ENCODE measurements around the gene RNF112.

RNF112 gene

GRCh38 chr17:19410875-19411620 is at the start of gene RNF112:
TSS of gene RNF112 (plus strand) at chr17:19411232. CDS start at chr17:19411409, 177 bp downstream.
- DNase-seq (ENCODE audit: low read depth): no peak

DNA sequence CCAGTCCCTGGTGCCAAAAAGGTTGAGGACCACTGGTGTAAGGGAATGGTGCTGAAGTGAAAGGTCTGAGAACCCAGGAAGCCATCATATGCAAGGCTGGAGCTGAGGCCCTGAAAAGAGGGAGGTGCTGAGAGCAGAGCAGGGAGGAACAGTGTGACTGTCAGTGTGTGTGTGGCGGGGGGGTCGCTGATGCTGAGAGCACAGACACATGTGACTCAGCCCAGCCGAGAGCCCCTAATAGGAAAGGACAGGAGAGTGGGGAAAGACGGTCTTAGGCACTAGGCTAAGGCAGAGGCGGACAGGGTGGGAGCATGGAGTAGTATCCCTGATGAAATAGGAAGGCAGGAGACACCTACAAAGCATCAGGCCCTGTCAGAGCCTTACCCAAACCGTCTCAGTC is 49.7 kb upstream of the RNF112 start:
- DNase-seq (ENCODE audit: low read depth): no peak

DNA sequence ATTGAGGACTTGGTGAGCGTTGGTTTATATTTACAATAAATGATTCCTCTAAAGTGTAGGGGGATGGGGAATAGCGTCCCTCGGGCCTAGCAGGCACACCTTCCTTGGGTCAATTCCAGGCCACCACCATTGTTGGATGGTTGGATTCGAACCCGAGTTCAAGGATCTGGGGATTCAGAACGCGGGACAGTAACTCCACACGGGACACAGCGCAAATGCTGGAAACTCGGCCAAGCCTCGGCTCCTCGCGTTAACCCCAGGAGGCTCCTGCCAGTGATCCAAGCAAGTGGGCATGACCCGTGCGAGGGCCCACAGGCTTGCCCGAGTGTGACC is 49.1 kb upstream of the RNF112 start:
- DNase-seq (ENCODE audit: low read depth): no peak

GRCh38 chr17:19362277-19363113 is 48.5 kb upstream of the RNF112 start, which contains the start of gene B9D1:
TSS of gene B9D1 (minus strand) at chr17:19362723. CDS start at chr17:19362569, 154 bp downstream.
- peak; percentile 87 for DNase-seq (ENCODE audit: low read depth)

DNA sequence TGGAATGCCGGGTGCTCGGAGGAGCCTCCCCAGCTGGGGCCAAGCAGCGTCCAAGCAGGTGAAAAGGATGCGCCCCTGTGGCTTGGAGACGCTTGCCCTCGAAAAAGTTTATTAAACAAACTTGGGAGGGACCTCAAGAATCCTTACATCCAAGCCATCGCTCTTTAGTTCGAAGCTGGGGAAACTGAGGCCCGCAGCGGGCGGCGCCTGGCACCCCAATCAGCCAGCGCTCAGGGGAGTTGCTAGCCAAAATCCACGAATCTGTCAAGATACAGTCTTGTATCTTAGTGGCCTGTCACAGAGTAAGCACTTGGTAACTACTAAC is 48.0 kb upstream of the RNF112 start:
- DNase-seq (ENCODE audit: low read depth): no peak

GRCh38 chr17:19363460-19364035 is 47.5 kb upstream of the RNF112 start:
- no peak for DNase-seq (ENCODE audit: low read depth)

DNA sequence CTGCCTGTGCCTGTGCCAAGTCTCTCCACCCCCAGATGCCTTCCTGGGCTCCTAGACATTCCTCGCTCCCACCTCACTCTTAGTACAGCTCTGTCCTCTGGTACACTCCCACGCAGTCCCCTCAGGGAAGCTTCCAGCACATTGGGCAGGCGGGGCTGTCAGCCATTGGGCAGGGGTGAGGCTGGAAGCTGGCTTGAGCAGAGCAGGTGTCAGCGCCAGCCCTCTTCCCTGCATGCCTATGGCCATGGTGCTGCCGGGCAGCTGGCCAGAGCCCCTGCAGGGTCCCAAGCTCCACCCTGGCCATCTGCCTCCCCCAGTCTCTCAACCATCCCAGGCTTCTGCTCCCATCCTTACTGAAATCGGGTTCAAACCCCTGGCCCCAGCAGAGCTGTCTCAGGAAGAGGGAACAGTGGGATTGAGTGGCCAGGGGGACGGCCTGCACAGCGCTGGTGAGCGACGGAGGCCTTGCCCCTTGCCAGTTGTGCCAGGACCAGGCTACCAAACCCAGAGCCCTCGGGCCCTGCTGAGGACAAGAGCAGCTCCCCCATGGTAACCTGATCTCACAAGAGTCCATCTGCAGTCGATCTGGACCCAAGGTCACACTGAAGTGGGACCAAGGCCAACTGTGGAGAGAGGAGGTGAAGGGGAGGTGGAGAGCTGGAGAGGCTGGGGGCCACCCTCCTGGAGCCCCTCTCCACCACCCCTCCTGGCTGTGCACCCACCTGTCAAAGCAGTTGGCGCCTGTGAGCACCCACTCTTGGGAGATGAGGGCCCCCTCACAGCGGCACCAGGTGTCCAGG is 46.1 kb upstream of the RNF112 start:
- no peak for DNase-seq (ENCODE audit: low read depth)

- DNase-seq (ENCODE audit: low read depth): no peak
These were observed 45.6 kb upstream of the RNF112 start for GRCh38 chr17:19365499-19365817.

DNA sequence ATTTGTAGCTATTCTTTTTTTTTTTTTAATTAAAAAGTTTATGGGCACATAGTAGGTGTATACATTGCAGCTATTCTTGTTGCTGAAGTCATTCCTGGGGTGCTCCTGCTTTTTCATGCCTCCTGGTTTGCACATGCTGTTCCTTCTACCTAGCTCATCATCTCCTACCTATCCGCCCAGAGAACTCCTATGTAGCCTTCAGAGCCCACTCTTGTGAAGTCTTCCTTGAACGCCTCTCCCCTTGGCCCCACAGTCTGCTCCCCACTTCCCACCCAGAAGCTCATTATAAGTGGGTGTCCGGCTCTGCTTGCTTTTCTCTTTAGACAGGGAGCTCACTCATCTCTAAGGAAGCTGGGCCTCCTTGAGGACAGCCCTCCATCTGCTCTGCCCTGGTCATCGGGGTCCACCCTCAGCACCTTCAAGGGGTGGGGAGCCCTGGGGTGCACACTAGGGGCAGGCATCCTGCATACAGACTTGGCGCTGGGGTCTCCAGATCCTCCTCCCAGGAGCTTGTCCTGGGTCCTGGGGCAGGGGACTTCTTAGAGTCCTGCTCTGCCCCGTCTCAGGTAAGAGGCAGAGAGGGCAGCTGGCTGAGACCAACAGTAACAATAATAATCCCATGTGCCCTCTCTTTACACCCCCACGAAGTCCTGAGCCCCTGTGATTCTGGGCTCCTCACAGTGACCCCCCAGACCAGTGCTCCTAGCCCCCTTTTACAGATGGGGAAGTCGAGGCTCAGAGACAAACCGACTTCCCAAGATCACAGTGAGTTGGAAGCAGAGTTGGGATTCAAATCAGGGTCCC is 45.0 kb upstream of the RNF112 start:
- no peak for DNase-seq (ENCODE audit: low read depth)

DNA sequence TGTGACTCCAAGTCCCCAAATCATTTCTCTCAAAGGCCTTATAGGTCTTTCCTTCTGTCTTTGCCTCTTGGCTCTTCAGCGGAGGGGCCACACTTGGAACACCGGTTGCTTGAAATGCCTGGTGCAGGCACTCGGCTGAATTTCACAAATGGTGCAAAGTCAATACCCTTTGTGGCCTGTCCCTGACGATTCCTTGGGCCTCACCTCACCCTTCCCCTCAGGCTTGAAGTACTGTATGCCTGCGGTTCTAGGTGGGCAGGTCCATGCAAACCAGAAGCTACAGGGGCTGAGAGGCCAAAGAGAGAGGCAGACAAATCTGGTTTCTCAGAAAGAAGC is 44.4 kb upstream of the RNF112 start:
- DNase-seq (ENCODE audit: low read depth): no peak

GRCh38 chr17:19368229-19368628 is 42.8 kb upstream of the RNF112 start:
- DNase-seq (ENCODE audit: low read depth): no peak

GRCh38 chr17:19369107-19369778 is 41.8 kb upstream of the RNF112 start:
- no peak for DNase-seq (ENCODE audit: low read depth)

- DNase-seq (ENCODE audit: low read depth): no peak
These were observed 41.1 kb upstream of the RNF112 start for GRCh38 chr17:19369846-19370492.

DNA sequence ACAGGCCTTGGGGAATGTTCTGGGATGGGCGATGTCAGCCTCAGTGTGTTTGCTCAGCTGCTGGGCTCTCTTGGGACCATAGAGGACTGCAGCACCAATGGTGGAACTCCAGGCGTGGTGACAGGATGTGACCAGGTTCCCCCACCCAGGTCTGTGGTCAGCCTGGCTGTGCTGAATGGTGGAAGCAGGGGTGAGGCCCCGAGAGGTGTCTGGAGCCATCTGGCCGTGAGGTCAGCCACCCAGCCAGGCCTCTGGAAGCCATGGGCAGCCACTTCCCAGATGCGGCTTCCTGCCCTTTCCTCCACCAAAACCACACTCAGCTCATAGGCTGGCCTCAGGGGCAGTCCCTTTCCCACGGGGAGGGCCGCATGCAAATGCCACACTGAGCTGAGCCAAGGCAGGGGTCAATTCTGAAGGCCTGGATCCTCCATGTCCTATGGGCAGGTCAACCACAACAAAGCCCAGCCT is 40.5 kb upstream of the RNF112 start:
- DNase-seq (ENCODE audit: low read depth): no peak

DNA sequence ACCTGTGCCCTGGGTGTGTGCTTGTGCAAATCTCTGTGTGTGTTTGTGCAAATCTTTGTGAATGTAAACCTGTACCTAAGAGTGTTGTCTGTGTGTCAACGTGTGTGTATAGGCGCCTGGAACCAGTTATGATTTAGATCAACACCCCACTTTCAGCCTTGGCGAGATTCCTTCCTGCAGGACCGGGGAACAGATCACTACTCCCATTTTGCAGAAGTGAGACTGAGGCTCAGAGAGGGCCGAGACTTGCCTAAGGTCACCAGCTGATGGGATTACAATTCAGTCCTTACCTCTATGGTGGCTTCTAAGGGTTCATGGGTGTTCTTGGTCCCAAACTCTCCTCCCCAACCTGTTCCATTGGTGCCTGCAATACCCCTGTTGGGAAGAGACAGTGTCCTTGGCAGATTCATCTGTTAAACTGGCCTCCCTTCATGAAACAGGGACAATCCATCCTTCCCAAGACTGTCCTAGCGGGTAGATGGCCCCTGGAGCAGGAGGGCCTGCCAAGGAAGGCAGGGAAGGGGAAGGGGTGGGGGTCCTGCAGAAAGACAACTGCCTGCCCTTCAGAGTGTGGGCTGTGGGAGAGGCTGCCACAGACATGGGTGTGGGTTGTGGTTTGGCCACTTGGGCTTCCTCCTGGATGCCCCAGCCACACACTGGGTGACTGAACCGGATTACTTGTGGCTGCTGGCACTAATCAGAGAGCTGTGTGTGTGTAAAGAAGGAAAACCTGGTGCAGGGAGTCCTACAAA is 39.6 kb upstream of the RNF112 start:
- no peak for DNase-seq (ENCODE audit: low read depth)

GRCh38 chr17:19372011-19372370 is 39.0 kb upstream of the RNF112 start:
- DNase-seq (ENCODE audit: low read depth): no peak

GRCh38 chr17:19372439-19372838 is 38.6 kb upstream of the RNF112 start:
- no peak for DNase-seq (ENCODE audit: low read depth)

DNA sequence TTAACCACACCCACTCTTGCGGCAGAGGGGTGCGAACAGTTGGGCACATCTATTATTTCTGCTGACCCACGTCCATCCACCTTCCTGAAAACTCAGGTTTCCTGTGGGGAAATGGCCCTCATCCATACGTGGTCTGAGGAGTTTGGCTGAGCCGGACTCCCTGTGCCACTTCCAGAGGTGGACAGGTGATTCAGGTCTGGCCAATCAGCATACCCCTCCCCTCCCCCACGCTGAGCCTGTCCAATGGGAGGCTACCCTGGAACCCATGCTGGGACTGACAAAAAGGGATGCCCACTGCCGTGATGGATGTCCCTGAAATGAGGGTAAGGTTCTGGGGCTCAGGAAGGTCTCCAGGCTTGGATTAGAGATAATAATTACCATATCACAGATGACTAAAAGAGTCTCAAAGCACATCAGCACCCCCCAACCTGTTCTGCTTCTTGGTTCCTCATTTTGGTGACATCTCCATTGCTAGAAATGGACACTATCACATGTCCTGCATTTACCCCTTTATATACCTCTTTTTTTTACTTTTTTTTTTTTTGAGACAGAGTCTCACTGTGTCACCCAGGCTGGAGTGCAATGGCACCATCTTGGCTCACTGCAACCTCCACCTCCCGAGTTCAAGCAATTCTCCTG is 38.0 kb upstream of the RNF112 start:
- no peak for DNase-seq (ENCODE audit: low read depth)

- no peak for DNase-seq (ENCODE audit: low read depth)
These were observed 36.9 kb upstream of the RNF112 start for GRCh38 chr17:19374136-19374535.

Data from stimulated activated CD8-positive, alpha-beta memory T cell treated with anti-CD3 and anti-CD28 coated beads, Interleukin-15, amount 100 ng/mL, for 1 hour (primary cell).